NOMO-1 treated with dmso at 0.1 percent for 144 hours (cell line): ENCODE data around the gene S100PBP.
"Not testable (repeated sequence)": the region's sequence is repeated elsewhere in the genome, so short reads cannot be mapped to it uniquely, and the experiment has no call there.

ENCODE experiments used
- DNase-seq: peaks from one replicate; lab custom pipeline; 2025; ENCODE audit not compliant: unreplicated experiment; lab: John Stamatoyannopoulos, UW

Gene S100PBP

DNA sequence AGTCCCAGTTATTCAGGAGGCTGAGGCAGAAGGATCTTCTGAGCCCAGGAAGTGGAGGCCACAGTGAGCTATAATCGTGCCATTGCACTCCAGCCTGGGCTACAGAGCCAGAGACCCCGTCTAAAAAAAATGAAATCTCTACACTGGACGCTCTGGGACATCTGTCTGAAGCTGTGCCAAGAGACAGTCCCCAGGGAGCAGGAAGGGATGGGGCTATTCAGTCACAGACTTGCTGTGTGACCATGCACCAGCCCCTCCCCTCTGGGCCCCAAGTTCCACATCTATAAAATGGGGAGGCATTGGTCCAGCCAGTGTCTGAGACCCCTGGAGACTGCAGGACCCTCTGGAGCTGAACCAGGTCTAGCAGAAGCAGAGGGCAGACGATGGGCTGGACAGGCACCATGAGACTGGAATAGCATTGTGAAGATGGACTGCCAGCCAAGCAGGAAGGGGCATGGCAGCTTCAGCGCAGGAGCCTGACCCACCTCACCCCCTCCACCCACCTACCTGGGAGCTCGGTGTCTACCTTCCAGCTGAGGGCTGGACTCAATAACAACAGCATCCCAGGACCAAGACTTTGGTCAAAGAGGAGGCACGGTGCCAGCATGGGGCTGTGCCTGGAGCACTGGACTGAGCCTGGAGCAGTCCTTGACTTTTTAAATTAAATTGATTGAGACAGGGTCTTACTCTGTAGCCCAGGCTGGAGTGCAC, 82.3 kb downstream of the S100PBP start:
- no peak for DNase-seq

DNA sequence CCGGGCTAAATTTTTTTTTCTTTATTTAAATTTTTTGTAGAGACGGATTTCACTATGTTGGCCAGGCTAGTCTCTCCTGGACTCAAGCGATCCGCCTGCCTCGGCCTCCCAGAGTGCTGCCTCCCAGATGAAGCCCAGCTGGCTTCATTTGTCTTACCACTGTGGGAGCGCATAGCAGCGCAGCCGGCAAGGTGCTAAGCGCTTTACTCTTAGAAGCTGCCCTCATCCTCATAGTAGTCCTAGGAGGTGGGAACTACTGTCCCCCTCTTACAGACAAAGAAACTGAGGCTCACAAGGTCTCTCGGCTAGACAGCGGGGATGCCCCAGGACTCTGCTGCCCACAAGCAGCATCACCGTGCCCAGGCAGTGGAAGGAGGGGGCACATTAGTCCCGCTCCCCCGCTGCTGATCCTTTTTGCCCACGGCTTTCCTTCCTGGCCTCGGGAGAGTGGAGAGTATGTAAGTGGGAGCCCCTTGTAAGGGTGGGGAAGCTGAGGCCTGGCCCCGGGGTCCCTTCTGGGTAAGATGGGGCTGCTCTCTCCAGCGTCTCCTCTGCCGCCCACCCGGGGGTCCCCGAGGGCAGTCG, 83.0 kb downstream of the S100PBP start:
- DNase-seq, result no peak

DNA sequence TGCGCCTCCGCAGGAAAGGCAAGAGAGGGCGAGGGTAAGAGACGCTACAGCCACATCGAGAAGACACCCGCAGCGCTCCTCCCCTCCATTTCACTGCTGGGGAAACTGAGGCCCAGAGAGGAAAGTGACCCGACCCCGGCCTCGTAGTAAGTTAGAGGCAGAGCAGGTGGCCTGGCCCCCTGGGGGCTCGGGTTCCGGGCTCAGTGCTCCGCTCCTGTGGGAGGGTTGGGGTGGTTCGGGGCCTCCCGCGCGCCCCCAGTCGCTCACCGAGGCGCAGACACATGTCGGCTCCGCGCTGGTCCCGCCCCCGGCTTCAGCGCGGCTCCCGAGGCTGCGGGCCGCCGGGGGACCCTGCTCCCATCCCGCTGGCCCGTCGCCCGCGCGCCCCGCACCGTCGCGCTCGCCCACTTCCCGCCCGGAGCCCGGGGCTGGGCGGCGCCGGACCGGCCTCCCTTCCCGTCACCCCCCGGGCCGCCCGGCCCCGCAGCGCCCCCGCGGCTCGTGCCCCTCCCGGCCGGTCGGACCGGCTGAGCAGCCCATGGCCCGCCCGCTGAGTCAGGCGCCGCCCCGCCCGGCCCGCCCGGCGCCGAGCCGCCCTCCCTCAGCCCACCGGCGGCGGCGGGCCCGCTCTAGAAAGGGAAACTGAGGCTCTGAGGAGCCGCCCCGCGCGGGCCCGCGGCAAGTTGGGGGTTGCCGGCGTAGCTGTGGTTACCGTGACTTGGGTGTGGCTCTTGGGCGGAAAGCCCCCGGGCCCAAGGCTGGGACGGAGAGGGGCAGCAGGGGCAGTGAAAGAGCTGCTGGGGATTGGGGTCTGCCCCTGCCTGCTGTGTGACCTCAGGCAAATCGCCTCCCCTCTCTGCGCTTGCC, 83.7 kb downstream of the S100PBP start, which contains the start of gene TMEM54:
TSS of gene TMEM54 (minus strand) at position 434 of the 867 bp plus-strand sequence. CDS start at position 283, 151 bp downstream.
- DNase-seq, result no peak

DNA sequence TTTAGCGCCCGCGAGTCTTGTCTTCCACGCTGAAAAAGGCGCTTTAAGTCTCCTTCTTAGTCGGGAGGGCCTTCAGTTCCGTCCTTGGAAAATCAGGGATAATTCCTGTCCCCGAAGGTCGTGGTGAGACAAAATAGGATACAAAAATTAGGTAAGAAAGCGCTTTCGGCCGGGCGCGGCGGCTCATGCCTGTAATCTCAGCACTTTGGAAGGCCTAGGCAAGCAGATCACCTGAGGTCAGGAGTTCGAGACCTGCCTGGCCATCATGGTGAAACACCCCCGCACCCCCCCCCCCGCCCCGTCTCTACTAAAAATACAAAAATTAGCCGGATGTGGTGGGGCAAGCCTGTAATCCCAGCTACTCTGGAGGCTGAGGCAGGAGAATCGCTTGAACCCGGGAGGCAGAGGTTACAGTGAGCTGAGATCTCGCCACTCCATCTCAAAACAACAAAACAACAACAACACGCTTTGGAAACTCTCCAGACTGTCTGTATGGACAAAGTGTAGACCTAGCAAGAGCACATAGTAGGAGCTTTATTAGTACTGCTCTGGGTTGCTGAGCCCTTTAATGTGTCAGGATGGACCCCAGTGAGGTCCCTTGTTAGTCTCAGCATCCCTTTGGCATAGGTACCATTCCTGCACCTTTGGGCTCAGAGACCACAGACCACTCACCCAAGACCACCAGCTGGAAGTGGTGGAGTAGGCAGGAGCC, 84.5 kb downstream of the S100PBP start:
- no peak for DNase-seq

DNA sequence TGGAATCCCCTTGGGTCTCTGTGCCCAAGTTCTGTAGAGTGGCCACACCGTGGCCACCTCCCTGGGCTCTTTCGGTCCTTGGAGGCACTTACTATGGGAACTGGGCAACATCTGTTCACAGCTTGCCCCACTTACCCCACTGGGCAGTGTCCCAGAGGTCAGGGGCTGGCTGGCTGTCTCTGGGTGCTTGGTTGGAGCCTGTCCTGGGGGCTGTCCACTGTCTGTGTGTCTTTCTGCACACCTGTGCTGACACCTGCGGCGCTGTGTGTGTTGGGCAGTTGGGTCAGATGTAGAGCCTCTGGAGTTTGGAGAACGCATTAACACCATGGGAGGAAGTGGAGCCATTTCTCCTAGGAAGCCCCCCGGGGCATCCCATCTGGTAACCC, 85.1 kb downstream of the S100PBP start:
- no peak for DNase-seq

DNA sequence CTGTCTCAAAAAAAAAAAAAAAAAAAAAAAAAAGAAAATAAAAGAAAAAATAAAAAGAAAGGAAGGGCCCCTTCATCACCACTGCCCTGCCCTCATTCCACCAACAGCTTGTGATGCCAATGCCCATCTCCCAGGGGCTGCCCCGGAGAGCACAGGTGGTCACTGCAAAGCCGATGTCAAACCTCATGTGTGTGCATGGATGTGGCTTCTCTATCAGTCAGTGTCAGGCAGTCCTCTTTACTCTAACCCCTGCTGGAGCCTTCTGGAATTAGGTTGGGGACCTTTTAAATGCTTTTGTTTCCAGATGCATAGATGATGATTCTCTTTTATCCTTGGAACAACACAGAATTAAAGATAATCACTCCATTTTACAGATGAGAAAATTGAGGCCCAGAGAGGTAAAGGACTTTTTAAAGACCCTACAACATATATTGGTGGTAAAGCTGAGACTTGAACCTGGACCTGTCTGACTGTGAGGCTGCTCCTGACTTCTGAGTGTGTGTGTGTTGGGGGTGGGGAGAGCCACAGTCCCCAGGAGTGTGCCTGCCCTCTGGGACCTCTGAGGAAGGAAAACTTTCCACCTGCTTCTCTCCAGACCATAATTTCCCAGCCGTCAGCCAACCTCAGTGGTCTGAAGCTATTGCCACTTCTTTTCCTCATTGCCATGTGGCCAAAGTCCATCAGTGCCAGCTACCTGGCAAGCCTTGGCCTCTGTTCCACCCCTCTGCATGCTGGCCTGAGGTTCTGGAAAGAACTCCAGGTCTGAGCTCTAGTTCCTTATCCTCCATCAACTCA, 86.7 kb downstream of the S100PBP start:
- no peak for DNase-seq

DNA sequence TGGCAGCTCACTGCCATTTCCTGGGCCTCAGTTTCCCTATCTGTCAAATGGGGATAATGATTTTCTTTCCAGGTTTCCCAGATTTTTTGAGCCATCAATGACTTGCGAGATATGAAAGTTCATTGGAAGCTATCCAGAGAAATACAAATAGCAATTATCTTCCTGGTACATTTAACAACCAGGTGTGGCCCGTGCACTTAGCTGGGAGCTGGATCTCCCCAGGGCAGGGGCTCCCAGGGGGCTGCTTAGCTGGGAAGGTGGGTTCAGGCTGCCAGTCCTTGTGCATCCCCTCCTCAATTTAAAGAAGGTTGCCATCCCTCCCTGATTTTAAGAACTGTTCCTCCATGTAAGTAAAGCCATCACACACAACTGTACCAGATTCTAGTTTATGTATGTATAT, 87.3 kb downstream of the S100PBP start:
- DNase-seq, result no peak

DNA sequence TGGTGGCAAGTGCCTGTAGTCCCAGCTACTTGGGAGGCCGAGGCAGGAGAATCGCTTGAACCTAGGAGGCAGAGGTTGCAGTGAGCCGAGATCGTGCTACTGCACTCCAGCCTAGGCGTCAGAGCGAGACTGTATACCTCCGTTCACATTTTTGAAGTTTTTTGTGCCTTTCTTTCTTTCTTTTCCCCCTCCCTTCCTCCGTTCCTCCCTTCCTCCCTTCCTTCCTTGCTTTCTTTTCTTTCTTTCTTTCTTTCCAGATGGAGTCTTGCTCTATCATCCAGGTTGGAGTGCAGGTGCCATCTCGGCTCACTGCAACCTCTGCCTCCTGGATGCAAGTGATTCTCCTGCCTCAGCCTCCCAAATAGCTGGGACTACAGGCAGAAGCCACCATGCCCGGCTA, 88.1 kb downstream of the S100PBP start:
- DNase-seq, result not testable (repeated sequence)

DNA sequence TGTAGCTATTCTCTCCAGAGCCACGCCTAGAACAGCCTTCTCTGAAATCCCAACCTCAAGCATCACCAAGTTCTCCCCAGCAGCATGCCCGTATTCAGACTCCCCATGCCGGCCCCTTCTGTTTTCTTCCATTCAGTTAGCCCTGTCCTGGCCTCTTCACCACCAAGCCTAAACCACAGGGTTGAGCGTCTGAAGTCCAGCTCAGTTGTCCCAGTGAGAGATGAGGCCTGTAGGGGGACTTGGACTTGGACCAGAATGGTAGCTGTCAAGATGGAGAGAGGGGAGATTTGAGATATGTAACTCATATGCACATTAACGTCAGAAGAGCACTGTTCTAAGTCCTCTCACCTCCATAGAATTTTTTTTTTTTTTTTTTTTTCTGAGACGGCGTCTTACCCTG, 89.2 kb downstream of the S100PBP start:
- DNase-seq, result no peak

DNA sequence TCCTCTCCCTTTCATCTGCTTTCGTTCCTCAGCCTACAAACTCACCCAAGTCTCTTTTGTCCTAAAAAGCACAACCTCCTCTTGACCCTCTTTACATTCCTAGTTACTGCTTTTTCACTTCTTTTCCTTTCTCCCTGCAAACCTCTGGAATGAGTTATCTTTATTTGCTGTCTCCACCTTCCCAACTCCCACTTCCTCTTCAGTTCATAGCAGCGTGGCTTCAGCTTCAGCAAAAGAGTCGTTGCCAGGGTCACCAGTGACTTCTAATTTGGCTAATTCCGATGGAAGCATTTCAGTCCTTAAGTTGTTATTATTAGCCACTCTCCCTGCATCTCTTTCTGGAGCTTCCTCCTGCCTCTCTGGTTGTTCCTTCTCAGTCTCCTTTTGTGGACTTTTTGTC, 90.0 kb downstream of the S100PBP start:
- DNase-seq, result no peak
